GM12878 (cell line): ENCODE measurements around the gene BAG5.

ENCODE experiments used
- CEBPB ChIP-seq, 2 experiments: fragments of 150-350 bp in 1 of 2; IDR thresholded peaks; 2 replicates each; pipeline ENCODE4 v1.6.1; 2012 to 2014; ENCODE audit warnings: low read depth in 2 of 2, low read length in 2 of 2, borderline replicate concordance in 1 of 2, inconsistent platforms in 1 of 2
- CTCF ChIP-seq, 3 experiments: IDR thresholded peaks in 2 of 3; conservative IDR thresholded peaks in 1 of 3; 2 replicates each; pipeline ENCODE4 v1.5.1; 2011; ENCODE audit warnings: low read depth in 3 of 3, low read length in 3 of 3, mild to moderate bottlenecking in 3 of 3, control low read depth in 2 of 3, moderate library complexity in 2 of 3, inconsistent platforms in 1 of 3, mixed read lengths in 1 of 3; ENCODE audit not compliant: control insufficient read depth in 2 of 3, insufficient read depth in 1 of 3; ENCODE audit errors: extremely low read depth in 1 of 3
- HDAC6 ChIP-seq: fragments of 200-600 bp; sonication (generic); IDR thresholded peaks from one replicate; pipeline ENCODE4 v1.8.0; 2017; ENCODE audit warnings: antibody characterized with exemption; ENCODE audit not compliant: unreplicated experiment
- MXI1 ChIP-seq: fragments of 150-350 bp; IDR thresholded peaks from 2 replicates; pipeline ENCODE4 v1.6.1; 2011; ENCODE audit warnings: low read depth, mild to moderate bottlenecking, inconsistent platforms, low read length, improper control_type of control experiment
- SUZ12 ChIP-seq: fragments of 200-600 bp; sonication (generic); IDR thresholded peaks from one replicate; pipeline ENCODE4 v1.6.1; 2018; ENCODE audit warnings: antibody characterized with exemption, mild to moderate bottlenecking; ENCODE audit not compliant: unreplicated experiment
- ZNF217 ChIP-seq: fragments of 450-650 bp; IDR thresholded peaks from 2 replicates; pipeline ENCODE4 v1.6.1; 2017; ENCODE audit warnings: antibody characterized with exemption, mild to moderate bottlenecking

GRCh38 chr14:103550451-103551337 lies 11.8 kb downstream of the BAG5 start:
- TF ChIP-seq MXI1: no peak
- TF ChIP-seq HDAC6: no peak
- TF ChIP-seq ZNF217: no peak
- TF ChIP-seq CTCF (IDR thresholded peaks at IDR 0.05 in 2 of 3, conservative IDR thresholded peaks at IDR 0.05 in 1 of 3; ENCODE audit: control insufficient read depth in 2 of 3, extremely low read depth in 1 of 3, insufficient read depth in 1 of 3, low read depth in 3 of 3, low read length in 3 of 3): no peak
- TF ChIP-seq SUZ12: no peak
- TF ChIP-seq CEBPB (IDR thresholded peaks at IDR 0.05; ENCODE audit: borderline replicate concordance in 1 of 2, low read depth in 2 of 2, low read length in 2 of 2): no peak
